GM21528 (cell line): ENCODE data around the gene ADAMTS17.

Experiments
- ATAC-seq: cut with Tn5 transposase; IDR thresholded peaks from one replicate; pipeline ENCODE4 v1.9.1; 2021; ENCODE audit warnings: mild to moderate bottlenecking, moderate library complexity; ENCODE audit not compliant: unreplicated experiment, low FRiP score

The ADAMTS17 gene

GRCh38 chr15:100281096-100281917 lies 60.5 kb downstream of the ADAMTS17 start:
- ATAC-seq: no peak

- ATAC-seq: no peak
Measured at GRCh38 chr15:100279849-100280248, 61.9 kb downstream of the ADAMTS17 start.

GRCh38 chr15:100279446-100279845 lies 62.3 kb downstream of the ADAMTS17 start:
- ATAC-seq: no peak

- no peak for ATAC-seq
Measured at GRCh38 chr15:100278596-100279380, 63.0 kb downstream of the ADAMTS17 start.

GRCh38 chr15:100277087-100277855 lies 64.5 kb downstream of the ADAMTS17 start:
- no peak for ATAC-seq

GRCh38 chr15:100276506-100276905 lies 65.3 kb downstream of the ADAMTS17 start:
- no peak for ATAC-seq

- no peak for ATAC-seq
Measured at GRCh38 chr15:100275641-100276040, 66.1 kb downstream of the ADAMTS17 start.

- no peak for ATAC-seq
Measured at GRCh38 chr15:100269831-100270230, 71.9 kb downstream of the ADAMTS17 start.

GRCh38 chr15:100266166-100266565 lies 75.6 kb downstream of the ADAMTS17 start:
- ATAC-seq: no peak

- no peak for ATAC-seq
Measured at GRCh38 chr15:100265641-100266035, 76.1 kb downstream of the ADAMTS17 start.

GRCh38 chr15:100264994-100265640 lies 76.7 kb downstream of the ADAMTS17 start:
- no peak for ATAC-seq

- no peak for ATAC-seq
Measured at GRCh38 chr15:100263721-100264455, 77.9 kb downstream of the ADAMTS17 start.

GRCh38 chr15:100263031-100263430 lies 78.7 kb downstream of the ADAMTS17 start:
- ATAC-seq: no peak

- no peak for ATAC-seq
Measured at GRCh38 chr15:100261302-100262240, 80.2 kb downstream of the ADAMTS17 start.

GRCh38 chr15:100259266-100259665 lies 82.5 kb downstream of the ADAMTS17 start:
- no peak for ATAC-seq

GRCh38 chr15:100256970-100257650 lies 84.7 kb downstream of the ADAMTS17 start:
- ATAC-seq: no peak

- no peak for ATAC-seq
Measured at GRCh38 chr15:100256101-100256969, 85.4 kb downstream of the ADAMTS17 start.
